ENCODE data around the gene CD1B.

DNA sequence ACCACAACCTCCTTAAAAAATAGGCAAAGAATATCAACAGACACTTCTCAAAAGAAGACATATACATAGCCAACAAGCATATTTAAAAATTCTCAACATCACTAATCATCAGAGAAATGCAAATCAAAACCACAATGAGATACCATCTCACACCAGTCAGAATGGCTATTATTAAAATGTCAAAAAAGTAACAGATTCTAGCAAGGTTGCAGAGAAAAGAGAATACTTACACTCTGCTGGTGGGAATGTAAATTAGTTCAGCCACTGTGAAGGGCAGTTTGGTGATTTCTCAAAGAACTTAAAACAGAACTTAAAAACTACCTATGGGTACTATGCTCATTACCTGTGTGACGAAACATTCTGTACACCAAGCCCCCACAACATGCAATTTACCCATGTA, 20.7 kb downstream of the CD1B start:
- TF ChIP-seq TAF1 (IDR thresholded peaks at IDR 0.05; ENCODE audit: borderline replicate concordance, insufficient read depth, low read length): no peak
- no peak for TF ChIP-seq POLR2AphosphoS5 (IDR thresholded peaks at IDR 0.05; ENCODE audit: low read depth, low read length)
- no peak for TF ChIP-seq SIN3A (IDR thresholded peaks at IDR 0.05; ENCODE audit: borderline replicate concordance, insufficient read depth, low read length)
- TF ChIP-seq, protein P1, sequence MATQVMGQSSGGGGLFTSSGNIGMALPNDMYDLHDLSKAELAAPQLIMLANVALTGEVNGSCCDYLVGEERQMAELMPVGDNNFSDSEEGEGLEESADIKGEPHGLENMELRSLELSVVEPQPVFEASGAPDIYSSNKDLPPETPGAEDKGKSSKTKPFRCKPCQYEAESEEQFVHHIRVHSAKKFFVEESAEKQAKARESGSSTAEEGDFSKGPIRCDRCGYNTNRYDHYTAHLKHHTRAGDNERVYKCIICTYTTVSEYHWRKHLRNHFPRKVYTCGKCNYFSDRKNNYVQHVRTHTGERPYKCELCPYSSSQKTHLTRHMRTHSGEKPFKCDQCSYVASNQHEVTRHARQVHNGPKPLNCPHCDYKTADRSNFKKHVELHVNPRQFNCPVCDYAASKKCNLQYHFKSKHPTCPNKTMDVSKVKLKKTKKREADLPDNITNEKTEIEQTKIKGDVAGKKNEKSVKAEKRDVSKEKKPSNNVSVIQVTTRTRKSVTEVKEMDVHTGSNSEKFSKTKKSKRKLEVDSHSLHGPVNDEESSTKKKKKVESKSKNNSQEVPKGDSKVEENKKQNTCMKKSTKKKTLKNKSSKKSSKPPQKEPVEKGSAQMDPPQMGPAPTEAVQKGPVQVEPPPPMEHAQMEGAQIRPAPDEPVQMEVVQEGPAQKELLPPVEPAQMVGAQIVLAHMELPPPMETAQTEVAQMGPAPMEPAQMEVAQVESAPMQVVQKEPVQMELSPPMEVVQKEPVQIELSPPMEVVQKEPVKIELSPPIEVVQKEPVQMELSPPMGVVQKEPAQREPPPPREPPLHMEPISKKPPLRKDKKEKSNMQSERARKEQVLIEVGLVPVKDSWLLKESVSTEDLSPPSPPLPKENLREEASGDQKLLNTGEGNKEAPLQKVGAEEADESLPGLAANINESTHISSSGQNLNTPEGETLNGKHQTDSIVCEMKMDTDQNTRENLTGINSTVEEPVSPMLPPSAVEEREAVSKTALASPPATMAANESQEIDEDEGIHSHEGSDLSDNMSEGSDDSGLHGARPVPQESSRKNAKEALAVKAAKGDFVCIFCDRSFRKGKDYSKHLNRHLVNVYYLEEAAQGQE (IDR thresholded peaks at IDR 0.05; ENCODE audit: insufficient read depth in 1 of 2, low read depth in 2 of 2, low read length in 2 of 2): no peak
- no peak for TF ChIP-seq FOXP2 (optimal IDR thresholded peaks at IDR 0.05; ENCODE audit: borderline replicate concordance, extremely low read depth, extremely low read length, insufficient read depth)

Measured in PFSK-1 (cell line).